Heart left ventricle (tissue), 13 donors: ENCODE results near the gene EVL.

Source experiments
- CTCF ChIP-seq, 12 donors: fragments of 200-600 bp; sonication (generic) in 4 of 12; IDR thresholded peaks; one replicate each; pipeline versions ENCODE4 v1.5.0 to v1.8.0; 2018 to 2022; ENCODE audit warnings: antibody characterized with exemption in 12 of 12, mild to moderate bottlenecking in 5 of 12
- POLR2A ChIP-seq, 2 donors: fragments of 450-650 bp; IDR thresholded peaks; one replicate each; pipeline ENCODE4 v1.6.1; 2017; ENCODE audit warnings: antibody characterized with exemption in 2 of 2, mild to moderate bottlenecking in 2 of 2, moderate library complexity in 2 of 2
- donor health status: ischemic (EF 13 %, LVEDD 7.1; RV severe dilation, severe dysfunction).
- donor health status: DM: no; HTN: yes; CAD: no.
- donor health status: DM: no; HTN: no; CAD: no.
- donor health status: ischemic (EF 25% LVEDD 6.9; RV normal size, moderate dysfunction).
- donor health status: ischemic (EF 25% LVEDD 5.7; RV mildly dilated, moderate dysfunction).
- donor health status: ischemic (EF 35%, LVEDD 5.7; RV mildly dilated, moderate dysfunction).
- donor health status: nonischemic (EF 11% LVEDD 7.7; RV severe dilation, severe dysfunction).
- donor health status: DM: yes; HTN: yes; CAD: no.
- donor health status: PGD.
- donor health status: ischemic (EF 29% LVEDD 5.4; RV normal size, mild dysfunction).
- donor health status: nonischemic (EF 23%, LVEDD 6.1; RV moderate dilation, normal function).

DNA sequence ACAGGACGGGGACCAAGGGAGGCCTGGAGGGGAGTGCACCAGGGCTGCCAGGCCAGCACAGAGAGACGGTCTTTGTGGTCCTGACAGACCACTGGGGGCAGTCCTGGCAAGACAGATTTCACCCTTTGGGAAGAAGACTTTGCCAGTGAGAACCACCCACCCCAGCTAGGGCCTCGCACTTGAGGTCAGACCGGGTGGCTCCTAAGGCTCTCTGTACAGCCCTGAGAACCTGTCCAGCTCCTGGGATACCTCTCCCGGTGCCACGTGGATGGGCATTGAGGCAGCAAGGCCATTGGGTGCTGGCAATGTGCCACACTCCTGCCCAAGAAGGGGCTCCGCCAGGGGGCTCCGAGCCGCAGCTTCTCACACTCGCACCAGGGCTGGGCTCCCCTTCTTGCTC lies 51.8 kb downstream of the EVL start:
- TF ChIP-seq CTCF (IDR thresholded peaks at IDR 0.05) (no peak), POLR2A (IDR thresholded peaks at IDR 0.05) (no peak)
